ENCODE results near the gene NR1D1.

DNA sequence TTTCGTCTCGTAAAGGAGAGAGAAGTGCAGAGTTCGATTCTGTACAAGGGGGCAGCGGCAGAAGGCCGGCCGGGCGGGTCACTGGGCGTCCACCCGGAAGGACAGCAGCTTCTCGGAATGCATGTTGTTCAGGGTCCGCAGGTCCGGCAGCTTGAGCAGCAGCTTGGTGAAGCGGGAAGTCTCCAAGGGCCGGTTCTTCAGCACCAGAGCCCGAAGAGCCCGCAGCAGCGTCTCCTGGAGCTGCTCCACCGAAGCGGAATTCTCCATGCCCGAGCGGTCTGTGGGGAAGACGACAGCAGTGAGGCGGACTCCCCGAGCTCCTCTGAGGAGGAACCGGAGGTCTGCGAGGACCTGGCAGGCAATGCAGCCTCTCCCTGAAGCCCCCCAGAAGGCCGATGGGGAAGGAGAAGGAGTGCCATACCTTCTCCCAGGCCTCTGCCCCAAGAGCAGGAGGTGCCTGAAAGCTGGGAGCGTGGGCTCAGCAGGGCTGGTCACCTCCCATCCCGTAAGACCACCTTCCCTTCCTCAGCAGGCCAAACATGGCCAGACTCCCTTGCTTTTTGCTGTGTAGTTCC is 7.3 kb downstream of the NR1D1 start:
- no peak for TF ChIP-seq YY1 (IDR thresholded peaks at IDR 0.05; ENCODE audit: insufficient read depth, insufficient read length)
- TF ChIP-seq ZNF274 (IDR thresholded peaks at IDR 0.05; ENCODE audit: low read depth, low read length) = no peak
